Measurements from ENCODE around the gene ZNF830.

The ZNF830 gene

GRCh38 chr17:34958438-34958837, 2.9 kb upstream of the ZNF830 start:
- DNase-seq: no peak
- Histone ChIP-seq H3K9ac (ENCODE audit: low read depth, low read length) (no peak overlapping the region), H3K9me3 (ENCODE audit: insufficient read depth, low read length, severe bottlenecking) (no peaks in the 10 kb centered on the region), H3K27ac (ENCODE audit: low read length) (no peak overlapping the region), H2AFZ (ENCODE audit: low read depth, low read length) (no peak overlapping the region), H3K4me2 (ENCODE audit: insufficient read depth, low read length) (no peak overlapping the region), H3K27me3 (ENCODE audit: insufficient read depth, low read length, poor library complexity) (no peaks in the 10 kb centered on the region), H3K79me2 (ENCODE audit: insufficient read depth, low read length) (peaks cover 20% of the 10 kb centered on the region), H3K4me3 (ENCODE audit: low read depth in 1 of 2, low read length in 2 of 2) (no peak overlapping the region), H4K20me1 (ENCODE audit: insufficient read depth, low read length) (no peaks in the 10 kb centered on the region), H3K36me3 (ENCODE audit: insufficient read depth, low read length) (peaks cover 8% of the 10 kb centered on the region), H3K4me1 (ENCODE audit: insufficient read depth, low read length) (peaks cover 23% of the 10 kb centered on the region)
- TF ChIP-seq CTCF (IDR thresholded peaks at IDR 0.05; ENCODE audit: borderline replicate concordance, extremely low read depth, low read length, poor library complexity, severe bottlenecking) (no peak), EZH2 (IDR thresholded peaks at IDR 0.05; ENCODE audit: borderline replicate concordance, low read depth, low read length, severe bottlenecking) (no peak)
- no peak for ATAC-seq (ENCODE audit: insufficient read depth, low read depth)

GRCh38 chr17:34974179-34974578, 12.8 kb downstream of the ZNF830 start:
- no peak overlapping the region for H3K27ac ChIP-seq (ENCODE audit: low read length)
- no peaks in the 10 kb centered on the region for H4K20me1 ChIP-seq (ENCODE audit: insufficient read depth, low read length)
- H3K4me1 ChIP-seq (ENCODE audit: insufficient read depth, low read length): peaks cover 4% of the 10 kb centered on the region
- no peaks in the 10 kb centered on the region for H3K36me3 ChIP-seq (ENCODE audit: insufficient read depth, low read length)
- TF ChIP-seq EZH2 (IDR thresholded peaks at IDR 0.05; ENCODE audit: borderline replicate concordance, low read depth, low read length, severe bottlenecking) (no peak), CTCF (IDR thresholded peaks at IDR 0.05; ENCODE audit: borderline replicate concordance, extremely low read depth, low read length, poor library complexity, severe bottlenecking) (no peak)
- ATAC-seq (ENCODE audit: insufficient read depth, low read depth) (no peak), DNase-seq (no peak)
- no peaks in the 10 kb centered on the region for H3K79me2 ChIP-seq (ENCODE audit: insufficient read depth, low read length)
- H3K27me3 ChIP-seq (ENCODE audit: insufficient read depth, low read length, poor library complexity): no peaks in the 10 kb centered on the region
- H3K9me3 ChIP-seq (ENCODE audit: insufficient read depth, low read length, severe bottlenecking): no peaks in the 10 kb centered on the region
- no peak overlapping the region for H3K4me3 ChIP-seq (ENCODE audit: low read depth in 1 of 2, low read length in 2 of 2)
- no peak overlapping the region for H3K9ac ChIP-seq (ENCODE audit: low read depth, low read length)
- H2AFZ ChIP-seq (ENCODE audit: low read depth, low read length): no peak overlapping the region
- no peak overlapping the region for H3K4me2 ChIP-seq (ENCODE audit: insufficient read depth, low read length)

- Histone ChIP-seq H3K4me1 (ENCODE audit: insufficient read depth, low read length) (peaks cover 13% of the 10 kb centered on the region), H3K4me3 (ENCODE audit: low read depth in 1 of 2, low read length in 2 of 2) (no peak overlapping the region), H4K20me1 (ENCODE audit: insufficient read depth, low read length) (no peaks in the 10 kb centered on the region), H3K79me2 (ENCODE audit: insufficient read depth, low read length) (no peaks in the 10 kb centered on the region), H3K9ac (ENCODE audit: low read depth, low read length) (no peak overlapping the region), H3K36me3 (ENCODE audit: insufficient read depth, low read length) (no peaks in the 10 kb centered on the region), H2AFZ (ENCODE audit: low read depth, low read length) (no peak overlapping the region), H3K27me3 (ENCODE audit: insufficient read depth, low read length, poor library complexity) (no peaks in the 10 kb centered on the region), H3K9me3 (ENCODE audit: insufficient read depth, low read length, severe bottlenecking) (no peaks in the 10 kb centered on the region), H3K4me2 (ENCODE audit: insufficient read depth, low read length) (no peak overlapping the region), H3K27ac (ENCODE audit: low read length) (no peak overlapping the region)
- DNase-seq (no peak), ATAC-seq (ENCODE audit: insufficient read depth, low read depth) (no peak)
- TF ChIP-seq EZH2 (IDR thresholded peaks at IDR 0.05; ENCODE audit: borderline replicate concordance, low read depth, low read length, severe bottlenecking): no peak
- no peak for TF ChIP-seq CTCF (IDR thresholded peaks at IDR 0.05; ENCODE audit: borderline replicate concordance, extremely low read depth, low read length, poor library complexity, severe bottlenecking)
These were observed 13.8 kb downstream of the ZNF830 start for GRCh38 chr17:34974794-34975785.
